ENCODE measurements around the gene TAF12.
"Not testable (repeated sequence)": the region's sequence is repeated elsewhere in the genome, so short reads cannot be mapped to it uniquely, and the experiment has no call there.

The TAF12 gene

GRCh38 chr1:28642847-28643635 is at the start of gene TAF12:
Gene TAF12, minus strand, starts transcription at chr1:28643067. Its CDS starts 20,986 bp downstream, at chr1:28622081.
- DNase-seq: peak; percentile 93

GRCh38 chr1:28691627-28692026 is 48.8 kb upstream of the TAF12 start:
- DNase-seq: not testable (repeated sequence)

GRCh38 chr1:28684937-28685336 is 42.1 kb upstream of the TAF12 start:
- no peak for DNase-seq

GRCh38 chr1:28682840-28683239 is 40.0 kb upstream of the TAF12 start:
- DNase-seq: no peak

- no peak for DNase-seq
Measured at GRCh38 chr1:28680151-28680550, 37.3 kb upstream of the TAF12 start.

- DNase-seq: no peak
Measured at GRCh38 chr1:28675924-28676257, 33.0 kb upstream of the TAF12 start.

- DNase-seq: not testable (repeated sequence)
Measured at GRCh38 chr1:28672971-28673370, 30.1 kb upstream of the TAF12 start.

- DNase-seq: no peak
Measured at GRCh38 chr1:28671254-28671780, 28.4 kb upstream of the TAF12 start.

- DNase-seq: peak; percentile 45
Measured at GRCh38 chr1:28668956-28669723, 26.3 kb upstream of the TAF12 start.

- DNase-seq: peak; percentile 89
Measured at GRCh38 chr1:28668191-28668955, 25.5 kb upstream of the TAF12 start, which contains the start of gene GMEB1. Gene GMEB1, plus strand, starts transcription at chr1:28668784. Its CDS starts 14,829 bp downstream, at chr1:28683613.

- no peak for DNase-seq
Measured at GRCh38 chr1:28666806-28667205, 23.9 kb upstream of the TAF12 start.

GRCh38 chr1:28663871-28664470 is 21.1 kb upstream of the TAF12 start:
- no peak for DNase-seq

GRCh38 chr1:28656335-28656734 is 13.5 kb upstream of the TAF12 start:
- no peak for DNase-seq

GRCh38 chr1:28655448-28656311 is 12.8 kb upstream of the TAF12 start:
- DNase-seq: not testable (repeated sequence)

- not testable (repeated sequence) for DNase-seq
Measured at GRCh38 chr1:28653870-28654269, 11.0 kb upstream of the TAF12 start.

- not testable (repeated sequence) for DNase-seq
Measured at GRCh38 chr1:28653063-28653462, 10.2 kb upstream of the TAF12 start.

GRCh38 chr1:28648474-28649198 is 5.8 kb upstream of the TAF12 start, which contains the start of gene RNU11:
Gene RNU11, plus strand, starts transcription at chr1:28648600.
- peak; percentile 96 for DNase-seq

GRCh38 chr1:28648008-28648473 is 5.2 kb upstream of the TAF12 start:
- peak; percentile 96 for DNase-seq

- no peak for DNase-seq
Measured at GRCh38 chr1:28646040-28646439, 3.2 kb upstream of the TAF12 start.

GRCh38 chr1:28645406-28645805 is 2.5 kb upstream of the TAF12 start:
- not testable (repeated sequence) for DNase-seq

GRCh38 chr1:28644494-28644893 is 1.6 kb upstream of the TAF12 start:
- no peak for DNase-seq

Data from midbrain (tissue), 1 donor.